Measurements from ENCODE around the gene NCF2. TPM values are rescaled to one million over a fixed set of nuclear protein-coding genes. Genes with fewer than 3 reads are reported as not detected.
A peak's percentile ranks its signal among the peaks of the same experiment; 100 is the strongest.

Gene NCF2
- total RNA-seq, 4 donors from 2014 or later = 0.39 to 5.0 (median 3.4) TPM

- Histone ChIP-seq H3K4me3 (no peak overlapping the region), H3K36me3 (no peaks in the 10 kb centered on the region), H3K27me3 (no peaks in the 10 kb centered on the region), H3K9me3 (no peaks in the 10 kb centered on the region), H3K27ac (peak overlapping the region in 2 of 4 donors; percentile 30 to 61), H3K4me1 (no peaks in the 10 kb centered on the region)
- in situ Hi-C loops (cut with MboI; ENCODE audit: low sequenced_read_pairs in 4 of 4) = no loop called here
- DNase-seq = no peak
- no peak for ATAC-seq
- no peak for TF ChIP-seq CTCF (IDR thresholded peaks at IDR 0.05 in 4 of 5, conservative IDR thresholded peaks at IDR 0.05 in 1 of 5)
- no peak for TF ChIP-seq POLR2A (IDR thresholded peaks at IDR 0.05)
- intact Hi-C loops (cut with DNase I; ENCODE audit: low total_unique reads) = no loop called here
Measured at GRCh38 chr1:183578856-183579255, 11.4 kb downstream of the NCF2 start.

GRCh38 chr1:183577897-183578465 lies 12.3 kb downstream of the NCF2 start:
- no peak for ATAC-seq
- H3K9me3 ChIP-seq = no peaks in the 10 kb centered on the region
- intact Hi-C loops (cut with DNase I; ENCODE audit: low total_unique reads) (no loop called here), in situ Hi-C loops (cut with MboI; ENCODE audit: low sequenced_read_pairs in 4 of 4) (no loop called here)
- no peak for DNase-seq
- peak overlapping the region in 3 of 4 donors; percentile 8 to 61 (median 36) for H3K27ac ChIP-seq
- TF ChIP-seq POLR2A (IDR thresholded peaks at IDR 0.05) = no peak
- no peak for TF ChIP-seq CTCF (IDR thresholded peaks at IDR 0.05 in 4 of 5, conservative IDR thresholded peaks at IDR 0.05 in 1 of 5)
- no peaks in the 10 kb centered on the region for H3K27me3 ChIP-seq
- no peaks in the 10 kb centered on the region for H3K4me1 ChIP-seq
- H3K36me3 ChIP-seq = no peaks in the 10 kb centered on the region
- H3K4me3 ChIP-seq = no peak overlapping the region

- no peak for TF ChIP-seq POLR2A (IDR thresholded peaks at IDR 0.05)
- TF ChIP-seq CTCF (IDR thresholded peaks at IDR 0.05 in 4 of 5, conservative IDR thresholded peaks at IDR 0.05 in 1 of 5) = no peak
- intact Hi-C loops (cut with DNase I; ENCODE audit: low total_unique reads) (no loop called here), in situ Hi-C loops (cut with MboI; ENCODE audit: low sequenced_read_pairs in 4 of 4) (no loop called here)
- Histone ChIP-seq H3K4me1 (no peaks in the 10 kb centered on the region), H3K9me3 (no peaks in the 10 kb centered on the region), H3K27ac (peak overlapping the region; percentile 37 to 63 (median 55)), H3K4me3 (no peak overlapping the region), H3K27me3 (no peaks in the 10 kb centered on the region), H3K36me3 (no peaks in the 10 kb centered on the region)
- ATAC-seq (no peak), DNase-seq (no peak)
Measured at GRCh38 chr1:183576537-183576936, 13.7 kb downstream of the NCF2 start.

GRCh38 chr1:183575606-183576005 lies 14.7 kb downstream of the NCF2 start:
- no peak overlapping the region for H3K4me3 ChIP-seq
- H3K9me3 ChIP-seq = no peaks in the 10 kb centered on the region
- no peak for DNase-seq
- H3K4me1 ChIP-seq = no peaks in the 10 kb centered on the region
- no peaks in the 10 kb centered on the region for H3K36me3 ChIP-seq
- no peaks in the 10 kb centered on the region for H3K27me3 ChIP-seq
- TF ChIP-seq CTCF (IDR thresholded peaks at IDR 0.05 in 4 of 5, conservative IDR thresholded peaks at IDR 0.05 in 1 of 5) = no peak
- in situ Hi-C loops (cut with MboI; ENCODE audit: low sequenced_read_pairs in 4 of 4) = no loop called here
- no peak for ATAC-seq
- intact Hi-C loops (cut with DNase I; ENCODE audit: low total_unique reads) = no loop called here
- peak overlapping the region in 2 of 4 donors; percentile 37 to 45 for H3K27ac ChIP-seq

GRCh38 chr1:183572721-183573120 lies 17.5 kb downstream of the NCF2 start:
- Histone ChIP-seq H3K9me3 (no peaks in the 10 kb centered on the region), H3K4me1 (no peaks in the 10 kb centered on the region), H3K4me3 (no peak overlapping the region), H3K27me3 (no peaks in the 10 kb centered on the region), H3K27ac (no peak overlapping the region), H3K36me3 (no peaks in the 10 kb centered on the region)
- no peak for ATAC-seq
- in situ Hi-C loops (cut with MboI; ENCODE audit: low sequenced_read_pairs in 4 of 4) = no loop called here
- no peak for TF ChIP-seq POLR2A (IDR thresholded peaks at IDR 0.05)
- TF ChIP-seq CTCF (IDR thresholded peaks at IDR 0.05 in 4 of 5, conservative IDR thresholded peaks at IDR 0.05 in 1 of 5) = no peak
- no peak for DNase-seq
- intact Hi-C loops (cut with DNase I; ENCODE audit: low total_unique reads) = no loop called here
